ENCODE results near the gene PHF19. TPM values are rescaled to one million over a fixed set of nuclear protein-coding genes. Genes with fewer than 3 reads are reported as not detected.

Gene PHF19
- total RNA-seq, 2 donors from 2014 or later, result 166 to 222 TPM

- H3K4me3 Mint-ChIP-seq, result peak overlapping the region; percentile 75 to 76
- H3K27me3 Mint-ChIP-seq (ENCODE audit: low read depth), result no peaks in the 10 kb centered on the region
- H3K27ac Mint-ChIP-seq, result peak overlapping the region; percentile 100
- ATAC-seq (replicated peaks in 1 of 2) (peak; percentile 5 to 8), DNase-seq (no peak)
- no peaks in the 10 kb centered on the region for H3K9me3 Mint-ChIP-seq
- peaks cover 93% of the 10 kb centered on the region for H3K4me1 Mint-ChIP-seq (ENCODE audit: low read depth)
- H3K36me3 Mint-ChIP-seq (ENCODE audit: insufficient read depth in 2 of 2), result peaks cover 2% of the 10 kb centered on the region in 2 donors
Measured at GRCh38 chr9:120893611-120894307, 16.8 kb upstream of the PHF19 start.

- peaks cover 2% of the 10 kb centered on the region in 2 donors for H3K36me3 Mint-ChIP-seq (ENCODE audit: insufficient read depth in 2 of 2)
- DNase-seq (peak; percentile 70 to 76), ATAC-seq (replicated peaks in 1 of 2) (peak; percentile 69 to 70)
- no peaks in the 10 kb centered on the region for H3K27me3 Mint-ChIP-seq (ENCODE audit: low read depth)
- peak overlapping the region; percentile 100 for H3K27ac Mint-ChIP-seq
- H3K4me3 Mint-ChIP-seq, result peak overlapping the region; percentile 75 to 88
- H3K9me3 Mint-ChIP-seq, result no peaks in the 10 kb centered on the region
- H3K4me1 Mint-ChIP-seq (ENCODE audit: low read depth), result peaks cover 92% of the 10 kb centered on the region
Measured at GRCh38 chr9:120892748-120893610, 16.0 kb upstream of the PHF19 start.

GRCh38 chr9:120891884-120892747 lies 15.1 kb upstream of the PHF19 start:
- peak; percentile 12 to 25 for ATAC-seq (replicated peaks in 1 of 2)
- Mint-ChIP-seq H3K9me3 (no peaks in the 10 kb centered on the region), H3K27me3 (ENCODE audit: low read depth) (no peaks in the 10 kb centered on the region), H3K4me1 (ENCODE audit: low read depth) (peaks cover 90% of the 10 kb centered on the region), H3K27ac (peak overlapping the region; percentile 100), H3K4me3 (peak overlapping the region; percentile 75 to 88), H3K36me3 (ENCODE audit: insufficient read depth in 2 of 2) (peaks cover 2% of the 10 kb centered on the region in 2 donors)
- no peak for DNase-seq

DNA sequence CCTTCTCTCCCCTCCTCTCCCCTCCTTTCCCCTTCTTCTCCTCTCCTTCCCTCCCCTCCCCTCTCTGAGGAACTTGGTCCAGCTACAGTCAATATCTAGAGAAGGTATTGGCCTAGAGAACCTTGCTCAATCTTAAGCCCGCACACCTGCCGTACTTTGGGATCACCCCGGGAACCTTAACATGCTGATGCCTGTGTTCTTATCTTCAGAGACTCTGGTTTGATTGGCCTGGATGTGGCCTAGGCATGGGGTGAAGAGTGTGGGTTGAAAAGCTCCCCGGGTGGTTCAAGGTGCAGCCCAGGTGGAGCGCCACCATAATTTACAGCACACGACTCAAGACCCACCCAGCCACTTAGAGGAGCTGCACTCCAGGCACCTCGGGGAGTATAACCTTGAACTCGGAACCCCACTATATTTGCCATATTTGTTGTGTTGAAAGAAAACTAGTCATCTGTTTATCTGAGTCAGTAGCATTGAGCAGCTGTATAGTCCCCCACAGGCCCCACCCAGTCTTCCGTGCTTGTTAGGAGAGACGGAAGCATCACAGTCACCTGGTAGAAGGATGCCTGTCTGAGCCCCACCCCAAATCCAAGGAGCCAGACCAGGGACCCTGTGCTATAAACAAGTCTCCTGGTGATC lies 14.4 kb upstream of the PHF19 start:
- ATAC-seq (replicated peaks in 1 of 2) (peak; percentile 61 to 65), DNase-seq (peak; percentile 76 to 78)
- Mint-ChIP-seq H3K4me1 (ENCODE audit: low read depth) (peaks cover 90% of the 10 kb centered on the region), H3K27ac (peak overlapping the region; percentile 100), H3K27me3 (ENCODE audit: low read depth) (no peaks in the 10 kb centered on the region), H3K9me3 (no peaks in the 10 kb centered on the region), H3K4me3 (peak overlapping the region; percentile 75 to 88), H3K36me3 (ENCODE audit: insufficient read depth in 2 of 2) (peaks cover 0 to 2% of the 10 kb centered on the region in 2 donors)

DNA sequence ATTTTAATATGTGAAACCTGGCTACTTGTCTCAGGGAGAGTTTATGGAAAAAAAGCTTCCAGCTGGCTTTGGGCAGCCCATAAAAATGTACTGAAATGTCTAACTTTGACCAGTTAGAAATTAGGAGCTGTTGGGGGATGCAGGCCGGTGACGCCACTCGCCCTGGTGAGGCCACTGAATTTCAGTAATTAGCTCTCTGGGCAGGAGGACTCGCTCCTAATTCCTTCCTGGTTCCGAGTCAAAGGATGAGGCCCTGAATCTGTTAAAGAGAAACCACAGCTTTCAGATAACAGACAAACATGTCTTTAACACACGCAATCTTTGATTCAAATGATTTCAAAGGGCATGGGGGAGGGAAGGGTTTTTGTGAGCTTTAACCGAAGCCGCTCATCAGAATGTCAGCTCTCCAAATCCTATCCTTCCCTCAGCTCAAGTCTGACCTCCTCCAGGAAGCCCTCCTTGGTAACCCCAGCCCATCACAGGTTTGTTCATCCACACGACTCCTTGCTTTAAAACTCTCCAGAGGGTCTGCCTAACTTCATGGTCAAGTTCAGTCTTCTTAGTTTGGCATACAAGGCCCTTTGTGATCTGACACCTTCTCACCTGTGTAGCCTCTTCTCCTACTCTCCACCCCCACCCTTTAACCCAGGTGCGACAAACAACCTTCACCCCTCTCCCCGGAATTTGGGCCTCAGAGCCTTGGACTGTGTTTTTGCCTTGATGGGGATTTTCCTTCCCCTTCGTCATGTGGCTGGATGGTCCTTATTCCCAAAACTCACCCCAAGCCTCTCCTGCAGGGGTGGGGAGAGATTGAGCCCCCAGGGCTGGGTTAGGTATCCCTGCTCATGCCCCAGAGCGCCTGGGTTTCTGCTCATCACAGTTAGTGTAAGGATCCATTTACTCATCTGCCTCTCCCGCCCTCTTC lies 13.6 kb upstream of the PHF19 start:
- Mint-ChIP-seq H3K27me3 (ENCODE audit: low read depth) (no peaks in the 10 kb centered on the region), H3K9me3 (no peaks in the 10 kb centered on the region), H3K4me3 (peak overlapping the region; percentile 75 to 88), H3K36me3 (ENCODE audit: insufficient read depth in 2 of 2) (peaks cover 0 to 2% of the 10 kb centered on the region in 2 donors), H3K27ac (peak overlapping the region; percentile 100), H3K4me1 (ENCODE audit: low read depth) (peaks cover 90% of the 10 kb centered on the region)
- DNase-seq, result no peak
- ATAC-seq (replicated peaks in 1 of 2), result peak in 1 of 2 donors; percentile 0

- Mint-ChIP-seq H3K4me1 (ENCODE audit: low read depth) (peaks cover 84% of the 10 kb centered on the region), H3K4me3 (peak overlapping the region; percentile 75 to 88), H3K27ac (peak overlapping the region; percentile 100), H3K27me3 (ENCODE audit: low read depth) (no peaks in the 10 kb centered on the region), H3K36me3 (ENCODE audit: insufficient read depth in 2 of 2) (peaks cover 0 to 2% of the 10 kb centered on the region in 2 donors), H3K9me3 (no peaks in the 10 kb centered on the region)
- ATAC-seq (replicated peaks in 1 of 2), result no peak
- no peak for DNase-seq
Measured at GRCh38 chr9:120889606-120890271, 12.8 kb upstream of the PHF19 start.

GRCh38 chr9:120888626-120889025 lies 11.6 kb upstream of the PHF19 start:
- ATAC-seq (replicated peaks in 1 of 2), result no peak
- Mint-ChIP-seq H3K27me3 (ENCODE audit: low read depth) (no peaks in the 10 kb centered on the region), H3K4me3 (no peak overlapping the region), H3K9me3 (no peaks in the 10 kb centered on the region), H3K4me1 (ENCODE audit: low read depth) (peaks cover 83% of the 10 kb centered on the region), H3K36me3 (ENCODE audit: insufficient read depth in 2 of 2) (peaks cover 0 to 2% of the 10 kb centered on the region in 2 donors), H3K27ac (peak overlapping the region; percentile 100)
- no peak for DNase-seq

- Mint-ChIP-seq H3K27ac (peak overlapping the region; percentile 86), H3K4me3 (no peak overlapping the region), H3K27me3 (ENCODE audit: low read depth) (no peaks in the 10 kb centered on the region), H3K4me1 (ENCODE audit: low read depth) (peaks cover 80% of the 10 kb centered on the region), H3K9me3 (no peaks in the 10 kb centered on the region), H3K36me3 (ENCODE audit: insufficient read depth in 2 of 2) (no peaks in the 10 kb centered on the region)
- DNase-seq (no peak), ATAC-seq (replicated peaks in 1 of 2) (peak; percentile 3 to 25)
Measured at GRCh38 chr9:120886490-120886967, 9.5 kb upstream of the PHF19 start.

GRCh38 chr9:120885958-120886357 lies 9.0 kb upstream of the PHF19 start:
- H3K36me3 Mint-ChIP-seq (ENCODE audit: insufficient read depth in 2 of 2), result no peaks in the 10 kb centered on the region
- ATAC-seq (replicated peaks in 1 of 2) (no peak), DNase-seq (no peak)
- no peak overlapping the region for H3K4me3 Mint-ChIP-seq
- H3K27me3 Mint-ChIP-seq (ENCODE audit: low read depth), result no peaks in the 10 kb centered on the region
- H3K4me1 Mint-ChIP-seq (ENCODE audit: low read depth), result peaks cover 80% of the 10 kb centered on the region
- peak overlapping the region; percentile 38 for H3K27ac Mint-ChIP-seq
- H3K9me3 Mint-ChIP-seq, result no peaks in the 10 kb centered on the region

DNA sequence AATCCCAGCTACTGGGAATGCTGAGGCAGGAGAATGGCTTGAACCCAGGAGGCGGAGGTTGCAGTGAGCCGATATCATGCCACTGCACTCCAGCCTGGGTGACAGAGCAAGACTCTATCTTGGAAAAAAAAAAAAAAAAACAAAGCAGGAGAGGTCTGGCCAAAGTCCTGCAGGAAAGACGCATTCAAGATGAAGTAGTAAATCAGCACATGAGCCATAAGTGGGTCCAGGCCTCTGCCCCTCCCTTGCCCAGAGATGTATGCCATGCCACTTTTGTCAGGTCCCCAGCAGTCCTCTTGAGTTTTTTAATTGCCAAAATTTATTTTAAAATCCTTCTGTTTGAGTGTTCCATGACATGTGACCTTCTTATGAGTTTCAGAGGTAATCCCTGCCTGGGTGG lies 8.5 kb upstream of the PHF19 start:
- ATAC-seq (replicated peaks in 1 of 2) (no peak), DNase-seq (no peak)
- Mint-ChIP-seq H3K27me3 (ENCODE audit: low read depth) (no peaks in the 10 kb centered on the region), H3K9me3 (no peaks in the 10 kb centered on the region), H3K4me1 (ENCODE audit: low read depth) (peaks cover 80% of the 10 kb centered on the region), H3K36me3 (ENCODE audit: insufficient read depth in 2 of 2) (no peaks in the 10 kb centered on the region), H3K4me3 (no peak overlapping the region), H3K27ac (no peak overlapping the region)

DNA sequence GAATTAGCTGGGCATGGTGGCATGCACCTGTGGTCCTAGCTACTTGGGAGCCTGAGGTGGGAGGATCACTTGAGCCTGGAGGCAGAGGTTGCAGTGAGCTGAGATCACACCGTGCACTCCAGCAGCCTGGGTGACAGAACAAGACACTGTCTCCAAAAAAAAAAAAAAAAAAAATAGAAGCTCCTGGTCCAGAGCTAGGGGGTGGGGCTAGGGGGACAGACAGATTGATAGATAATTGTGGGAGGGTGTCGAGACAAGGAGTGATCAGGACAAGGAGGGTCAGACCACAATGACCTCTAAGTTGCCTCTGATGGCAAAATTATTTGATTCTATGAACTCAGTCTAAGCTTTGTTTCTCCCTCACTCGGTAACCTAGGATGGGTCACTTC lies 6.6 kb upstream of the PHF19 start:
- no peak for DNase-seq
- H3K27me3 Mint-ChIP-seq (ENCODE audit: low read depth), result no peaks in the 10 kb centered on the region
- ATAC-seq (replicated peaks in 1 of 2), result no peak
- H3K9me3 Mint-ChIP-seq, result no peaks in the 10 kb centered on the region
- no peak overlapping the region for H3K4me3 Mint-ChIP-seq
- H3K27ac Mint-ChIP-seq, result peak overlapping the region; percentile 54
- peaks cover 81% of the 10 kb centered on the region for H3K4me1 Mint-ChIP-seq (ENCODE audit: low read depth)
- H3K36me3 Mint-ChIP-seq (ENCODE audit: insufficient read depth in 2 of 2), result peaks cover 0 to 2% of the 10 kb centered on the region in 2 donors

All from activated T-cell treated with anti-CD3 and anti-CD28 coated beads, Interleukin-2, amount 50 U/mL, for 72 hours (primary cell).